ENCODE results near the gene MRPL54. TPM values are rescaled to one million over a fixed set of nuclear protein-coding genes. Genes with fewer than 3 reads are reported as not detected.

MRPL54 gene
- total RNA-seq (2014; rRNA removed; shearing (Covaris generic)) = 35.8 and 40.8 TPM in 2 replicates
- 33.9 and 40.5 TPM in 2 replicates for polyA plus RNA-seq (2014; cell fraction: nucleus; rRNA removed)

DNA sequence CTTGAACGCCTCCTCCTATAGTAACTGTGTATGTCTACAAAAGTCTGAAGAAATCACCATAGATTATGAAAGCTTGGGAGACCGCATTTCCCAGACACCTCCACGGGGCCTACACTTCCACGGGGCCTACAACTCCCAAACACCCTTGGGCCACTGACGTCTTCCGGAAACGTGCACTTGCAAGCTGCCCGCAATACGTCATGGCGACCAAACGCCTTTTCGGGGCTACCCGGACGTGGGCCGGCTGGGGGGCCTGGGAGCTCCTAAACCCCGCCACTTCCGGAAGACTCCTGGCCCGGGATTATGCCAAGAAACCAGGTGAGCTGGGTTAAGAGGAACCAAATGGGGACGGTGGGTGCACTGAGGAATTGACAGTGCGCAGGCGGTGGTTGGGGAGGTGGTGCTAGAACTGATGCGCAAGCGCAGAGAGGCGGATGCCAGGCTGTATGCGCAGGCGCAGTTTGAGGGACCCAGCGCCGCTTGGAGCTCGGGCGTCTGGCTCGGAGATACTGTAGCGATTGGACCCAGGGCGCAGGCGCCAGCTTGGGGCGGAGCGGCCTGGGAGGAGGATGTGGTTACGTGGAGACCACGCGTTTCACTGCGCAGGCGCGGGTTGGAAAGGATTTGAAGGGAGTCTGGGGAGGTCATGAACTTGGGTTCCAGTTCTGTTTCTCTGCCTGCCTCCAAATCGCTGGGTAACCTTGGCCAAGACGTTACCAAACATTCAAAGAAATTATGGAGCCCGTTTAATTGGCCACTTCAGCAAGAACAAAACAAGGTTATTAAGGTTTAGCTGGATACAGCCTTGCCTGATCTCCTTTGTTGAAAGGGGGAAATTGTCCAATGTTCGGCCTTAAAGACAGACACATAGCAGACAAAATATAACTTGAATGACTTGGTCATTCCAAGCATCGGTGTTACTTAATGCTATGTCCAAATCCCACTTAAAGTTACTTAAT is at the start of gene MRPL54:
Gene MRPL54 (plus strand): TSS at position 182 of the 959 bp plus-strand sequence. CDS start 19 bp downstream, at position 201.
- peak; percentile 98 for DNase-seq (ENCODE audit: extremely low read depth, low read depth)

DNA sequence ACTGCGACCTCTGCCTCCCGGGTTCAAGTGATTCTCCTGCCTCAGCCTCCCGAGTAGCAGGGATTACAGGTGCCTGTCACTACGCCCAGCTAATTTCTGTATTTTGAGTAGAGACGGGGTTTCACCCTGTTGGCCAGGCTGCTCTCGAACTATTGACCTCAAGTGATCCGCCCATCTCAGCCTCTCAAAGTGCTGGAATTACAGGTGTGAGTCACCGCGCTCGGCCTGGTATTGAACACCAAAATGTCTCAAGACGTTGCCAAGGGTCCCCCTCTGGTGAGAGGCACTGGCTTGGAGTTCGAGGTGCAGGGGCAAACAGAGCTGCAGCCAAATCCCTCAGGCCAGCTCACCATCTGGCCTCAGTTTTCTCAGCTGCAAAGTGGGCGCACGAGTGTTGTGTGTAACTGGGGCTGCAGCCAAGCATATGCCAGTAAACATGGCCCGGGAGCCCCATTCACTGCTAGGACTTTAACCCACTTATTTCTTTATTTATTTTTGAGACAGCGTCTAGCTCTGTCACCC is 46.3 kb upstream of the MRPL54 start:
- DNase-seq (ENCODE audit: extremely low read depth, low read depth) = no peak

DNA sequence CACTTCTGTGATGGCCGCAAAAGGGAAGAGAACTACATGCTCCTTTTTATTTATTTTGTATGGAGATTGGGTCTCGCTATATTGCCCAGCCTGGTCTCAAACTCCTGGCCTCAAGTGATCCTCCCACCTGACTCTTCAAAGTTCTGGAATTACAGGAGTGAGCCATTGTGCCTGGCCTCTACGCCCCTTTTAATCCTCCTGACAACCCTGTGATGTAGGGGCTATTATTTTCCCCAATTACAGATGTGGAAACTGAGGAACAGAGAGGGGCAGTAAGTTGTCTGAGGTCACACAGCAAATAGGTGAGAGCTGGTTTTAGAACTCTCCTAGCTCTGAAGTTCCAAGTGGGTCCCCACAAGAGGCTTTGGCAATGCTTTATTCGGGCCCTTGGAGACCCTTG is 42.6 kb upstream of the MRPL54 start:
- no peak for DNase-seq (ENCODE audit: extremely low read depth, low read depth)

DNA sequence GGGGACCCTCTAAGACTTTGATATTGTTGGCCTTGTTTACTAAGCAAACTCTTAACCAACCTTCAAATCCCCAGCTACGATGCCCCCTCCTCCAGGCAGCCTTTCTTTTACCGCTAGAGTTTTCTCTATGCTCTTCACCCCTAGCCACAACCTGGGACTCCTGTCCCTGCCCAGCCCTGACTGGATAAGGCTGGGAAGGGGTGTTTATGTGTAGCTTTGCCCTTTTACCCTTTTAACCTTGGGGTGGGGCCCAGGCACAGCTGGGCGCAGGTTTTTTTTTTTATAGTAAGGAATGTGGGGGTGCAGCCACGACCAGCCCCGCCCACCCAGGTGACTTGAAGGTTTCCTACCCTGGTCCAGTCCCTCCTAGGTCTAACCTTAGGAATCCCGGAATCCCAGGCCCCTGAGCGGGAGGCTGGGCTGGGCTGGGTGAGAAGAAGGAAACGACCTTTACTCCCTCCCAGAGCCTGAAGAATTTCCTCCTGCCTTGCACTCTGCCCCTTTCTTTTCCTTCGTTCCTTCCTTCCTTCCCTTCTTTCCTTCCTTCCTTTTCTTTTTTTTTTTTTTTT is 42.0 kb upstream of the MRPL54 start:
- DNase-seq (ENCODE audit: extremely low read depth, low read depth) = no peak

DNA sequence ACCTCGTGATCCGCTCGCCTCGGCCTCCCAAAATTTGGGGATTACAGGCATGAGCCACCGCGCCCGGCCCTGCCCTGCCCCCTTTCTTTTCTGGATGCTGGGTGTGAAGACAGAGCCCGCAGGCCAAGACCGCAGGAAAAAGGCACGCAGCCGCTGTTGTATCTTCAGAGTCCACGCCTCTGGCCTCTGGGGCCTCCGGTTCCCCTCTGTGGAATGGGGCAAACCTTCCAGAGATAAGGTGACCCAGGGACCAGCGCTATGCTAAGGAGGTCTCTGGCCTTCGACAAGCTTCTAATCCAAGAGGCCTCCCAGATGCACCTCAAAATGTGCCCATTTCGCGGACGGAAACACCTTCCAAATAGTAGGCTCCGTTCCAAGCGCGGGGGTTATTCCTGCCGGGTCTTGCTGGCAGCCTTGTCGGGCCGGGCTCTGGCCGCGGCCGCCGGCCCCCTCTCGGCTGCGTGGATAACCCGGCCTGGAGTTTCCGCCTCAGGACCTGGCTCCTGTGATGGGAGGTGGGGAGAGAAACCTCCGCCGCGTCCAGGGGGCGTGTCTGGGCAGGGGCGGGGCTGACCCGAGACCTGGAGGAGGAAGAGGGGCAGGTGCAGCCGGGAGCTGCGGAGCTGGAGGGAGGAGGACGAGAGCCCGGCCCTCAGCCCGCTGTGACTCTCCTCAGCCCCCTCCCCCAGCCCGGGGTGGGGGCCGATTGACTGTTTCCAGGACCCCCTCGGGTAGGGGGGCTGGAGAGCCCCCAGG is 41.2 kb upstream of the MRPL54 start:
- DNase-seq (ENCODE audit: extremely low read depth, low read depth) = peak; percentile 64

DNA sequence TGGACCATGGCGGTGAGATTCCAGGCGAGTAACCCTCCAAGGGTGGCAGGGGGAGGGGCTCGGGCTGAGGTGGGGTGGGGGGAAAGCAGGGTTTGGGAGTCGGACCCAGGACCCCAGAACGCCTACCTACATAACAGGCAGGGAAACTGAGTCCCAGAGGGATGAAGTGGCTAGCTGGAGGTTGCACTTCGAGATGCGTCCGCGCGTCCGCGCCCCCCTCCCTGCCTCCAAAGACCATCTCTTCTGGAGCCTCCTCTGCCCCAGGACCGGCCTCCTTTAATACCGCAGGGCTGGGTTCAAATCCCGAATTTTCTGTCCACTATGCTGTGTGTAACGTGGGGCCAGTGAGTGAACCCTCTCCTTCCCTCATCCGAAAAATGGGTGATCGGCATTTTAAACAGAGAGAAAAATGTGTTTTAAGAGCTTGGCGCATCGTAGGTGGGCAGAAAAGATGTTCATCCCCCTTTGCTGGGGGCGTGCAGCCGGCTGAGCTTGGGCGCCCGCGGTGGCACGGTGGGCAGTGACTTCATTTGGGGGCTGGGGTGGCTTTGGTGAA is 40.5 kb upstream of the MRPL54 start:
- DNase-seq (ENCODE audit: extremely low read depth, low read depth) = no peak

DNA sequence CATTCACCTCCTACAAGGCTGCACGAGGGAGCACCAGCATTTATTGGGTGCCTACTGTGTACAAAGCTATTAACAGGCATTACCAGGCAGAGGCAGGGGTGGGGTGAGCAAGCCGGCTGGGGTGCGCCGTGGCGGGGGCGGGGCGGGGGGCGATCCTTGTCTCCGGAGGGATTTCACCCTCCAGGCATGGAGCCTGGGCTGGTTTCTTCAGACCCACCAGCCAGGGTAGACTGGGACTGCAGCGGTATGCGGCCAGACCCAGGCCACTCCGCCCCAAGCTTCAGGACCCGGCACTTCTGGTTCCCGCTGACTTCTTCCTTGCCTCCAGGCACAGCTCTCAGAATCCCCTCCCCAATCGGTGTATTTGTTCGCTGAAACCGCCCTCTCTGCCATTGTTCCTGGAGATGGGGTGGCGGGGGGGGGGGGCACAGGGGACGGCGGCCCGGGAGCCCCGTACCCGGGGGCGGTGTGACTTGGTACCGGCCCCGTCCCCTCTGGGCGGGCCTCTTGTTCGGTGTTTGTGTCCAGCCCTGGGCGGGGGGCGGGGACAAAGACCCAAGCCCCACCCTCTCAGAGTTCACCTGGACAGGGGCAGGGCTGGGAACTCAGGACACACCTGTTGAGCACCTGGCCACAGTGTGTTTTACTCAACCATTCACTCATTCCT is 39.9 kb upstream of the MRPL54 start:
- no peak for DNase-seq (ENCODE audit: extremely low read depth, low read depth)

DNA sequence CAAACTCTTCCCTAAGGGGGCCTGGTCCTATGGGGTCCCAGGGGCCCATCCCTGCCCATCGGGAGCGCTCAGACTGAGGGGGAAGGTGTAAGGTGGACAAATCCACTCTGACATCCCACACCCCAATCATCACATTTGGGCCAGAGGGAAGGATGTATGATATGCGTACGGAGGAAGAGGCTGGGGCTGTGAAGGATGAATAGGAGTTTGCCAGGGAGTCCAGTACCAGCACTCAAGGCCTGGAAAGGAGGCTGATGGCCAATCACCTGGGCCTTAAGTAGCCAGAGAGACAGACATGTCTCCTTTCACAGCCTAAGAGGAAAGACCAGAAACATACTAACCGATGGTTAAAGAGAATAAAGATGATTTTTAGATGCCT is 39.4 kb upstream of the MRPL54 start:
- no peak for DNase-seq (ENCODE audit: extremely low read depth, low read depth)

DNA sequence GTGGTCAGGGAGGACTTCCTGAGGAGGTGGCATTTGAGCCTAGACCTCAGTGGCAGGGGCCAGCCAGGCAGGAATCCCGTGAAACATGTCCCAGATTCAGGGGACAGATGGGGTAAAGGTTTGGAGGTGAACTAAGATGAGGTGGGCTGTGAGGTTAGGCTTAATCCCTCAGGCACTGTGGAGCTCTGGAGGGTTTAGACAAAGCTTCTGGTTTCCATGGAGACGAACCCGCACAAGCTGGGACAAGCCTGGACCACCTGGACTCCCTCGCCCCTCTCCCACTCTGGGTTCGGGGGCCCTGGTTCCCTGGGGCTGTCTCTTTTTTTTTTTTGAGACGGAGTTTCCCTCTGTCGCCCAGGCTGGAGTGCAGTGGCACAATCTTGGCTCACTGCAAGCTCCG is 38.6 kb upstream of the MRPL54 start:
- DNase-seq (ENCODE audit: extremely low read depth, low read depth) = no peak

DNA sequence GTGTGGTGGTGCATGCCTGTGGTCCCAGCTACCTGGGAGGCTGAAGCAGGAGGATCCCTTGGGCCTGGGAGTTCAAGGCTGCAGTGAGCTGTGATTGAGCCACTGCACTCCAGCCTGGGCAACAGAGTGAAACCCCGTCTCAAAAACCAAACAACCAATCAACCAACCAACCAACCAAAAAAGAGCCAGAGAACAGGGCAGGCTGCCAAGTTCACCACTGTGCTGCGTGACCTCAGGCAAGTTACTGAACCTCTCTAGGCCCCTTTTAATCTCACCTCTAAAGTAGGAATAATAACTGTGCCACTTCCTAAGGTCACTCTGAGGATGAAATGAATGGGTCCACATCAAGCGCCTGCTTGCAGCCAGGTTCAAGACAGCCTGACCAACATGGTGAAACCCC is 37.4 kb upstream of the MRPL54 start:
- DNase-seq (ENCODE audit: extremely low read depth, low read depth) = no peak

DNA sequence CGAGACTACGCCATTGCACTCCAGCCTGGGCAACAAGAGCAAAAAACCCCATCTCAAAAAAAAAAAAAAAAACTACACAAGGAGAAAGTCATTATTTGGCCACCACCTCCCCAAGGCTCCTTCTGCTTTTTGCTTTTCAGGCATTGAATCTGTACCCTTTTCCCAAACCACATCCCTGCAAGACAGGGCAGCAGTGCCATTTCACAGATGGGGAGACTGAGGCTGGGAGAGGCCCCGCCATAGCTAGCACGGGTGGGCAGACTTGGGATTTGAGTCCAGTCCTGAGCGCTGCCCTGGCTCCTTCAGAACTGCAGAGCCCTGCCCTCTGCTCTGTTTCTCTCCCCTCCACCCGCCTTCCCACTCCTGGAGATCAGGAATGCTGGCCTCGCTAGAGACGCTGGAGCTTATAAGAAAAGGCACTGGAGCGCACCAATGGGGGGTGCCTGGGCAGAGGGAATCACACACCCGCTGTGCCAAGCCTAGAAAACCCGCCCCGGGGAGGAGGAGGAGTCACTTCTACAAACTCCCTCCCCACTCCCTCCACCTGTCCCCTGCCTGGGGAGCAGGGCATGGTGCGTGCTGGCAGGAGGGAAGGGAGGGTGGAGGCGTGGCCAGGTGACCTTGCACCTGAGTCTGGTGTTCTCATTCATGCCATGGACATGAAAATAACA is 36.7 kb upstream of the MRPL54 start:
- DNase-seq (ENCODE audit: extremely low read depth, low read depth) = no peak

DNA sequence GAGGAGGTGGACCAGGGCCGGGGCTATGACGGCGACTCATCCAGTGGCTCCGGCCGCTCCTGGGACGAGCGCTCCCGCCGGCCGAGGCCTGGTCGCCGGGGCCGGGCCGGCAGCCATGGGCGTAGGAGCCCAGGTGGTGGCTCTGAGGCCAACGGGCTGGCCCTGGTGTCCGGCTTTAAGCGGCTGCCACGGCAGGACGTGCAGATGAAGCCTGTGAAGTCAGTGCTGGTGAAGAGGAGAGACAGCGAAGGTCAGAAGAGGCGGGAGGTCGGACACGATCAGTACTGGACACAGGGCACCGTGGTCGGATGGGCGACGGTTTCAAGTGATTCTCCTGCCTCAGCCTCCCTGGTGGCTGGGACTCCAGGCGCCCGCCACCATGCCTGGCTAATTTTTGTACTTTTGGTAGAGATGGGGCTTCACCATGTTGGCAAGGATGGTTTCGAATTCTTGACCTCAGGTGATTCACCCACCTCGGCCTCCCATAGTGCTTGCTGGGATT is 32.0 kb upstream of the MRPL54 start:
- DNase-seq (ENCODE audit: extremely low read depth, low read depth) = no peak

DNA sequence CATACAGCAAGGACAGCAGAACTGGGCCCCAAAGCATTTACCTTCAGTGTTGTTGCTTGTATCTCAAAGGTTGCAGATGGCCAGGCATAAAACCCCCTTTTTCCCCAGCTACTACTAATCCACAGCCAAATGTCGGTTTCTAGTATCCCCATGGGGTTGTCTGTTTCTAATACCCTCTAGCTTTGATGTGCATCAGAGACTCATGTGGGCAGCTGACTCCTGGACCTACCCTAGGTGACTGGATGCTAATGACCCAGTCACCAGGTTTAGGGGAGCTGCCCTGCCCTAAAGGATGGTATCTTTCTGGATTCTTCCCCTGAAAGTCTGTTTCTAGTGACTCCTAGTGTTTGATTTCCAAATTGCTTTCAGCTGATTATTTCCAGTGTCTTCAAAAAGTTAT is 30.4 kb upstream of the MRPL54 start:
- no peak for DNase-seq (ENCODE audit: extremely low read depth, low read depth)

DNA sequence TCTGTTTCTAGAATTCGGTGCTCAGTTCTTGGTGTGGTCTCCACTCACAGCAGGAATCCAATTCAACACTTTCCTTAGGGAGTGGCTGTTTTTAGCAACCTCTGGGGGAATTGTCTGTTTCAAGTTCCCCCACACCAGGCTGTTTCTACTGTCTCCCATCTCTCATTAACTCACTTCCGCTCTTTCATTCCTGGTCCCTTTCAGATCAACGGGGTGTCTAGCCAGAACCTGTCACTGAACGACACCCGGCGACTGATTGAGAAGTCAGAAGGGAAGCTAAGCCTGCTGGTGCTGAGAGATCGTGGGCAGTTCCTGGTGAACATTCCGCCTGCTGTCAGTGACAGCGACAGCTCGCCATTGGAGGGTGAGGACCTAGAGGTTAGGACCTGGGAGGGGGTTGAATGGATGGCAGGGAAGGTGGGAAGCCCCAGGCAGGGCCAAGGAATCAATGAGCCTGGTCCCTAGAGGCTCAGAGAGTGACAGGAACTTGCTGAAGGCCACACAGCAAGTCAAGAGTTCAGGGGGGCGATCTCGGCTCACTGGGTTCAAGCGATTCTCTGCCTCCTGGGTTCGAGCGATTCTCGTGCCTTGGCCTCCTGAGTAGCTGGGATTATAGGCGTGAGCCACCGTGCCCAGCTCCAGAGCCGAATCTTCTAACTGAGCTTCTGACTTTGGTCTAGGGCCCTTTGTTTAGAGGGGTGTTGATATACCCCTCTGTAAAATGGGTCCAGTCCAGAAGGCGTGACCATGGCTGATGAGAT is 28.8 kb upstream of the MRPL54 start:
- no peak for DNase-seq (ENCODE audit: extremely low read depth, low read depth)

DNA sequence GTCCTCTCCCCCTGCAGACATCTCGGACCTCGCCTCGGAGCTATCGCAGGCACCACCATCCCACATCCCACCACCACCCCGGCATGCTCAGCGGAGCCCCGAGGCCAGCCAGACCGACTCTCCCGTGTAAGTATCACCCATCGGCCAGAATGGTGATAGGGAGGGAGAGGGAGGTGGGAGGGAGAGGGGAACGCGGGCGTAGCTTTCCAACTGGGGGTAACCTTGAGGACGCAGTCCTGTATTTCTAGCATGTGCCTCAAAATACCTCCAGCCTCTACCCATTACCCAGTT is 28.2 kb upstream of the MRPL54 start:
- DNase-seq (ENCODE audit: extremely low read depth, low read depth) = no peak

DNA sequence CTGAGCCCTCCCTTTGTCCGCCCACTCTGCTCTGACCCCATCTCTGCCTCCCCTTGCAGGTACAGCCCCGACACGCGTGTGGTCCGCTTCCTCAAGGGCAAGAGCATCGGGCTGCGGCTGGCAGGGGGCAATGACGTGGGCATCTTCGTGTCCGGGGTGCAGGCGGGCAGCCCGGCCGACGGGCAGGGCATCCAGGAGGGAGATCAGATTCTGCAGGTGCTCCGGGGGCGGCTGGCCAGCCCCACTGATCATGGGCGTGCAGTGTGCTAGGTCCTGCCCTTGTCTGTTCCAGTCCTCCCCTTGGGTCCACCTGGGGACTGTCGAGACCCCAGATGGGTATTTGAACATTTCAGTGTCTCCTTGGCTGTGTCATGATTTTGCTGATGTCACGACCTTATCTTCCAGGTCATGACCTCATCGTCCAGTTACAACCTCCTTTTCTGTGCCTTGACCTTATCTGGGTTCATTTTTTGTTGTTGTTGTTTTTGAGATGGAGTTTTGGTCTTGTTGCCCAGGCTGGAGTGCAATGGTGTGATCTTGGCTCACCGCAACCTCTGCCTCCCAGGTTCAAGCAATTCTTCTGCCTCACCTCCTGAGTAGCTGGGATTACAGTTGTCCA is 26.3 kb upstream of the MRPL54 start:
- DNase-seq (ENCODE audit: extremely low read depth, low read depth) = no peak

DNA sequence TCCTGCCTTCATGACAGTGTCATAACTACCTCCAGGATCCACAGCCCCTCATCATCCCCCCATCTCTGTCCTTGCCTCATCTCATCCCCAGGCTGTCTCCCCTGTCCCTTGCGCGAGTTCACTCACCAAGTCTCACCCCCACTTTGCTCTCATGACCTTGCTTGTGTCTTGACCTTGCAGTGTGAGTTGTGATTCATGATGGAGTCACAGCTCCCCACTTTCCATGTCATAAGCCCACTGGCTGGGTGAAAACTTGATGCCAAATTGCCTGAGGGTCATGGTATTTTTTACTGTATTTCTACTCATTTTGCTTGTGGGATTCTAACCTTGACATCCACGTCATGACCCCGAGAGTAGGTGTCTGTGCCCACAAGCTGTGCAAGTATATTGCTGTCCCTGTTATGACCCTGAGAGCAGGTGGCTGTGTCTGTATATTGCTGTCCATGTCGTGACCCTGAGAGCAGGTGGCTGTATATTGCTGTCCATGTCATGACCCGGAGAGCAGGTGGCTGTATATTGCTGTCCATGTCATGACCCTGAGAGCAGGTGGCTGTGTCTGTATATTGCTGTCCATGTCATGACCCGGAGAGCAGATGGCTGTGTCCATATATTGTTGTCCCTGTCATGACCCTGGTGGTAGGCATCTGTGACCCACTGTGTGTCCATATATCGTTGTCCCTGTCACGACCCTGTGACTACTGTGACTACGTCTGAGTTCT is 24.8 kb upstream of the MRPL54 start:
- DNase-seq (ENCODE audit: extremely low read depth, low read depth) = no peak
